ENCODE data around the gene IL17RB. TPM values are rescaled to one million over a fixed set of nuclear protein-coding genes. Genes with fewer than 3 reads are reported as not detected.

IL17RB gene
- polyA plus RNA-seq, 1 donor (not counting 4 experiments of a cell fraction or from before 2014, with no cell fraction given), result not detected

- dilution Hi-C loops (cut with MboI; ENCODE audit: extremely low pct_ligation_motif_present, low sequenced_read_pairs), result no loop called here
These were observed 15.4 kb upstream of the IL17RB start for GRCh38 chr3:53830944-53831343.

GRCh38 chr3:53833053-53833645 lies 13.2 kb upstream of the IL17RB start:
- Histone ChIP-seq H3K9ac (ENCODE audit: control insufficient read depth, extremely low read depth, insufficient read depth, low read length) (no peak overlapping the region), H3K27me3 (ENCODE audit: control insufficient read depth, extremely low read depth, insufficient read depth, low read length) (no peaks in the 10 kb centered on the region), H3K4me1 (ENCODE audit: control insufficient read depth, extremely low read depth, insufficient read depth, low read length) (no peaks in the 10 kb centered on the region), H4K20me1 (ENCODE audit: control insufficient read depth, extremely low read depth, insufficient read depth, low read length) (no peaks in the 10 kb centered on the region), H3K9me3 (ENCODE audit: control insufficient read depth, low read depth, low read length) (no peaks in the 10 kb centered on the region), H3K4me2 (ENCODE audit: control insufficient read depth, extremely low read depth, insufficient read depth, low read depth, low read length) (no peak overlapping the region), H3K27ac (ENCODE audit: control insufficient read depth, insufficient read depth, low read length) (no peak overlapping the region), H2AFZ (ENCODE audit: control insufficient read depth, low read length) (no peak overlapping the region), H3K4me3 (ENCODE audit: control insufficient read depth in 2 of 3, extremely low read depth in 1 of 3, insufficient read depth in 2 of 3, low read depth in 1 of 3, low read length in 3 of 3) (no peak overlapping the region), H3K9me1 (ENCODE audit: control insufficient read depth, extremely low read depth, insufficient read depth, low read length) (no peaks in the 10 kb centered on the region), H3K79me2 (ENCODE audit: control insufficient read depth, insufficient read depth, low read length) (no peaks in the 10 kb centered on the region), H3K36me3 (ENCODE audit: control insufficient read depth in 2 of 2, extremely low read depth in 1 of 2, insufficient read depth in 2 of 2, low read length in 2 of 2) (no peaks in the 10 kb centered on the region)
- dilution Hi-C loops (cut with MboI; ENCODE audit: extremely low pct_ligation_motif_present, low sequenced_read_pairs), result no loop called here
- no peak for DNase-seq (ENCODE audit: low read depth, low spot score)
- FAIRE-seq, result no peak
- TF ChIP-seq EZH2 (IDR thresholded peaks at IDR 0.05; ENCODE audit: low read length) (no peak), CTCF (optimal IDR thresholded peaks at IDR 0.05 in 1 of 3, IDR thresholded peaks at IDR 0.05 in 1 of 3, conservative IDR thresholded peaks at IDR 0.05 in 1 of 3; ENCODE audit: extremely low read depth in 1 of 3, insufficient read depth in 2 of 3, low read length in 3 of 3) (no peak)

More at GRCh38 chr3:53830944-53831343, 15.4 kb upstream of the IL17RB start:
- H3K4me3 ChIP-seq (ENCODE audit: control insufficient read depth in 2 of 3, extremely low read depth in 1 of 3, insufficient read depth in 2 of 3, low read depth in 1 of 3, low read length in 3 of 3), result no peak overlapping the region
- TF ChIP-seq CTCF (optimal IDR thresholded peaks at IDR 0.05 in 1 of 3, IDR thresholded peaks at IDR 0.05 in 1 of 3, conservative IDR thresholded peaks at IDR 0.05 in 1 of 3; ENCODE audit: extremely low read depth in 1 of 3, insufficient read depth in 2 of 3, low read length in 3 of 3), result no peak
- no peak for TF ChIP-seq EZH2 (IDR thresholded peaks at IDR 0.05; ENCODE audit: low read length)
- H2AFZ ChIP-seq (ENCODE audit: control insufficient read depth, low read length), result no peak overlapping the region
- H3K27ac ChIP-seq (ENCODE audit: control insufficient read depth, insufficient read depth, low read length), result no peak overlapping the region
- no peaks in the 10 kb centered on the region for H3K36me3 ChIP-seq (ENCODE audit: control insufficient read depth in 2 of 2, extremely low read depth in 1 of 2, insufficient read depth in 2 of 2, low read length in 2 of 2)
- no peaks in the 10 kb centered on the region for H4K20me1 ChIP-seq (ENCODE audit: control insufficient read depth, extremely low read depth, insufficient read depth, low read length)
- H3K9me1 ChIP-seq (ENCODE audit: control insufficient read depth, extremely low read depth, insufficient read depth, low read length), result no peaks in the 10 kb centered on the region
- no peaks in the 10 kb centered on the region for H3K79me2 ChIP-seq (ENCODE audit: control insufficient read depth, insufficient read depth, low read length)
- no peaks in the 10 kb centered on the region for H3K4me1 ChIP-seq (ENCODE audit: control insufficient read depth, extremely low read depth, insufficient read depth, low read length)
- FAIRE-seq, result no peak
- H3K4me2 ChIP-seq (ENCODE audit: control insufficient read depth, extremely low read depth, insufficient read depth, low read depth, low read length), result no peak overlapping the region
- no peaks in the 10 kb centered on the region for H3K27me3 ChIP-seq (ENCODE audit: control insufficient read depth, extremely low read depth, insufficient read depth, low read length)
- H3K9me3 ChIP-seq (ENCODE audit: control insufficient read depth, low read depth, low read length), result no peaks in the 10 kb centered on the region
- no peak for DNase-seq (ENCODE audit: low read depth, low spot score)
- no peak overlapping the region for H3K9ac ChIP-seq (ENCODE audit: control insufficient read depth, extremely low read depth, insufficient read depth, low read length)
